Occipital lobe (tissue), 2 donors: ENCODE results near the gene PDGFC. TPM values are rescaled to one million over a fixed set of nuclear protein-coding genes. Genes with fewer than 3 reads are reported as not detected.

ENCODE experiments used
- DNase-seq: peaks from one replicate; lab custom pipeline; 2025; lab: John Stamatoyannopoulos, UW
- total RNA-seq: library from RNA; depleted of rRNA; stranded (reverse); fragments of >200 nt; gene quantifications from one replicate; pipeline ENCODE4 v1.2.3, GENCODE V29; 2014

Gene PDGFC
- total RNA-seq, 1 donor from 2014 or later = 29.0 TPM

GRCh38 chr4:156784970-156785369 is 186.6 kb downstream of the PDGFC start:
- no peak for DNase-seq

- DNase-seq = no peak
Measured at GRCh38 chr4:156783966-156784365, 187.6 kb downstream of the PDGFC start.

DNA sequence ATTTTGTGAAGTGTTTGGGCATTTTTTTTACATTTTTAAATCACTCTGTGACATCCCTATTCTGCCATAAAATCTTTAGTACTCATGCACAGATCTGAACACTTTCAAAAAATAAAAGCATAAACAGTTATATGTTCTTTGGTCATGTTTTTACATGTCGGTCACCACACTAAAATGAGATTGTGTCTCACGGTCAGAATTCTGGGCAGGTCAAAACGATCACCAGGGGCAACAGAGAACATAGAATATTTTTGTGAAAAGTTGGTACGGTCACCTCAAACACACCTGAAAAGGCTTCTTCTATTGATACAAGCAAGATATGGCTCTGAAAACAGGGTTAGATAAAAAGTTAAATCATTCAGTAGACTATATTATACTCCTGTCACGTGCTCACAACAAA is 189.1 kb downstream of the PDGFC start:
- no peak for DNase-seq

DNA sequence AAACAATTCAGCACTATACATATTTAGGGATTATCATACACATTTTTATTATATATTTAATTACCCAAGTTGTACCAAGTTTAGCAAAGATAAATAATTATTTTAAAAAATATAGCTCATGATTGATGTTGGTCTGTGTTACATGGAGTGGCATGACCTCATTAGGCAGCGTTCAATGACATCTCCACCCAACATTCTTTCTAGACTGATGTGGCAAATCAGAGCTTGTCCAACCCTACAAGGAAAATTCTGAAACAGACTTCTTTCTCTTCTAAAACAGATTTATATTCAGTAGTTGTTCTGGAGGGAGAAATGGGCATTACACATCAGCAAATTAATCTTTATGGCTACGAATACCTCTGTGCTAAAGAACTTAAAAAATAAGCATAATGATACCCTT is 189.7 kb downstream of the PDGFC start:
- DNase-seq = no peak

DNA sequence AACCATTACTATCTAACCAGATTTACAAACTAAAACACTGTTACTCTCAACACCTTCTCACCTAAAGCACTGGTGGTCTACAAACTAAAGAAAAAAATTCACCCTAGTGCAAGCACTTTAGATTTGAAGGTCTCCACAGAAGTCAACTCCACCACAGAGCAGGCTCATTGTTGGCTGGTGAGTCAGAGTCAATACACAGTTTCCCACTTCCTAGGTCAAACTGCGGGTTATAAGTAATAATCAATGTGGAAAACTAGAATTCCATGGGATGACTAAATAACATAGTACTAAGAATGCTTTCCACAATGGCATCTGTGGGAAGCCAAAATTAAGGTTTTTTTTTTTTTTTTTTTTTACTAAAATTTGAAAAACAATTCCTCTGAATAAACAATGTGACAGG is 191.8 kb downstream of the PDGFC start:
- no peak for DNase-seq

GRCh38 chr4:156779042-156779441 is 192.6 kb downstream of the PDGFC start:
- no peak for DNase-seq

GRCh38 chr4:156778606-156779005 is 193.0 kb downstream of the PDGFC start:
- DNase-seq = no peak

GRCh38 chr4:156778093-156778492 is 193.5 kb downstream of the PDGFC start:
- DNase-seq = no peak

- no peak for DNase-seq
Measured at GRCh38 chr4:156775813-156776212, 195.8 kb downstream of the PDGFC start.

DNA sequence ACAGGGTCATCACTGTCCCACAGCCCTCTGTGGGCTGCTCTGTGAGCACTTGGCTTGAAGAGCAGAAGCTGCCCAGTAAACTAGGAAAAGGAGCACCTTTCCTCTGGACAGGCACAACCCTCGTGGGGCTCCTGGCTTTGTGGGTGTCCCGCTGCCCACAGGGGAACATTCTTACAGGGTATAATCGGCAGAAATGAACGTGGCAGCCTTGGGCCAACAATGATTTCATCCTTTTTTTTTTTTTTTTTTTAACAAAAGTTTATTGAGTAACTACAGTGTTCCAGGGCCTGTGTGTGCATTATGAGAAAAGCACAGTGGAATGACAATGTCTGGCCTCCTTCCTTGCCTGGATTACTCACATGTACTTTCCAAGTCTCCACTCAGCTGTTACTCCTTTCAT is 197.2 kb downstream of the PDGFC start:
- no peak for DNase-seq

- DNase-seq = no peak
Measured at GRCh38 chr4:156773648-156774357, 197.8 kb downstream of the PDGFC start.

GRCh38 chr4:156771171-156771837 is 200.3 kb downstream of the PDGFC start:
- peak; percentile 17 for DNase-seq

DNA sequence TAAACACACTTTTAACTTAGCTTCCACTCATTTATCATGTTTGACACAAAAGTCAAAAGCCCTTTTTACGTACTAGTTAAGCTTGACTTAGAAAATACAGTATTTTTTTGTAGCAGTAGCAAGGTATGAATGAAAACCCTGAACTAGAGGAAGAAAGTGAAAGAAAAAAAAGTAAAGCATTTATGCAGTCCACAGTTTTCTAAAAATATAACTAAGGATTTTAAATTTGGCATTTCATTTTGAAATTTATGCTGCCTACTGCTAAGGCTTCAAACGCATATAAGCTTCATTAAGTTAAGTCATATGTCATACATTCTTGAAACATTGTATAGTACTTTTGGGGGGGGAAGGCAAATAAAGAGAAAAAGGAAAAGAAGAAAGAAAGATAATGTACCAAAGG is 201.5 kb downstream of the PDGFC start:
- DNase-seq = no peak

GRCh38 chr4:156767911-156768415 is 203.6 kb downstream of the PDGFC start:
- DNase-seq = no peak

DNA sequence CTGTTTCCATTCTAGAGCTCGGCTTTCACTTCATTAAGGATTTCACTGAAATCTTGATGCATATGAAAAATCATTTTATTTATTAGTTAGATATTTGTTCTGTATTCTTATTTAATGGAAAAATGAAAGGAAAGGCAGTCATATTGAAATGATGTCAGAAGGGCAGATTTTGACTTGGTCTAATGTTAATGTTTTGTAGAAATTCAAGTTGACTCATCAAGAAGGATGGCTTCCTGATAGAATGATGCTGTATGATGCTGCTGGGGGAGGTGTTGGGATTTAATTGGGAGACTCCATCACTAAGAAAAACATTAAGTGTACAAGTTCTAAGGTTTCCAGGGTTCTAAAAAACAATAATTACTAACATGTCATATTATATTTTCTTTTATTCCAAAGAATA is 204.8 kb downstream of the PDGFC start:
- DNase-seq = no peak

DNA sequence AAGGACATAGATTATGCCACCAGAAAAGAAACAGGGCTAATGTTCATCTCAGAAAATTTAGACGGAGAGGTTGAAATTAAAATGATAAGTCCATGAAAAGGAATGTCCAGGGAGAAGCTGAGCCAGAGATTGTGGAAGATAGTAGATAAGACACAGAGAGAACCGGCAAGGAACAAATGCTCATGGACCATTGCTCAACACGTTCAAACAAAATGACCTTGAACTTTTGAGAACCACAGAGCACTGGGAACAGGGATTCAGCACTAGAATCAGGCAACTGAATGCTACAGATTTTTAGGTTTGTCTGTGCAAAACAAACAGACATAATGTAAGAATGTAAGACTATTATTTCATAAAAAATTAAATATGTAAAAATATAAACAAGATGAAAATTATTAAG is 206.3 kb downstream of the PDGFC start:
- no peak for DNase-seq

DNA sequence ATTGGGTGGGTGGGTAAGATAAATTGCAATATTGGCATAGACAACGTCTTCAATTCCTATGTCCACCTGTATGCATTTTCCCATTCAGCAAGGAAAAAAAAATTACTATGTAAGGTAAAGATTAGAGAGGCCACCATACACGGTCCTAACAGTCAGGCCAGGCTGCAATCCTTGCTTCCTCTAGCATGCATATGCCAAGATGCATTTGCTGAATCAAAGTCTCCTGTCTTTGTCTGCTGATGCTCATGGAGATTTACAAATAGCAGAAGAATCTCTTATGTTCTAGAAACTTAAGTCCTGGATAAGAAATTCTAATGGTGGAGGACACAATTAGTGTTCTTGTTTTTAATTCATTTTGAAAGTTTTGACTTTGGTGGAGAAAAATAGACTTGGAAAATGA is 206.8 kb downstream of the PDGFC start:
- DNase-seq = no peak

DNA sequence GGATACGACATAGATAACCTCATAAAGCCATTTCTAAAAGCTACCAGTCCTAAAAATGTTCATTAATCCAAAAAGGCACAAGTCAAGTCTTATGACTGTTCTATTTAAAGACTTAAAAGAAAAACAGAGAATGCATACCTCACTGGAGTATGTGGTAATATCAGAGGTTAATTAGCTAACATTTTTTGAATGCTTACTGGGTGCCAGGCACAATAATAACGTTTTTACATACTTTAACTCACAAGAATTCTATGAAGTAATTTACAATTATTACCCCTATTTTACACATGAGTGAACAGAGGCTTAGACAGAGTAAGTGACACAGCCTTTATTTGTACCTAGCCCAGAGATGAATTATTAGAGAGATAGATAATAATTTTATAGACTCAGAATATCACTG is 207.5 kb downstream of the PDGFC start:
- DNase-seq = no peak

GRCh38 chr4:156763511-156763910 is 208.1 kb downstream of the PDGFC start:
- no peak for DNase-seq

GRCh38 chr4:156762851-156763250 is 208.7 kb downstream of the PDGFC start:
- no peak for DNase-seq

GRCh38 chr4:156756118-156756517 is 215.5 kb downstream of the PDGFC start:
- DNase-seq = no peak

GRCh38 chr4:156754832-156755570 is 216.6 kb downstream of the PDGFC start:
- no peak for DNase-seq
